BLaER1 treated with 17β-estradiol and CSF1 and Interleukin-3, amounts not matched to agents 10 nM and 100 nM (cell line): ENCODE results near the gene SMCO4.

Source experiments
- H3K27ac ChIP-seq, 11 experiments: shearing (Covaris generic); formaldehyde crosslinking; 2 replicates each; pipeline ENCODE4 v1.8.1; 2022
- H3K27me3 ChIP-seq, 11 experiments: shearing (Covaris generic); formaldehyde crosslinking; 2 replicates each; pipeline ENCODE4 v1.8.1; 2022
- H3K36me3 ChIP-seq, 11 experiments: shearing (Covaris generic); formaldehyde crosslinking; 2 replicates each; pipeline ENCODE4 v1.8.1; 2022
- H3K4me1 ChIP-seq, 10 experiments: shearing (Covaris generic); formaldehyde crosslinking; 2 replicates each; pipeline ENCODE4 v1.8.1; 2022
- H3K4me2 ChIP-seq, 11 experiments: shearing (Covaris generic); formaldehyde crosslinking; 2 replicates each; pipeline ENCODE4 v1.8.1; 2022
- H3K4me3 ChIP-seq, 10 experiments: shearing (Covaris generic); formaldehyde crosslinking; 2 replicates each; pipeline ENCODE4 v1.8.1; 2022
- H3K9ac ChIP-seq, 11 experiments: shearing (Covaris generic); formaldehyde crosslinking; 2 replicates each; pipeline ENCODE4 v1.8.1; 2022
- H3K9me3 ChIP-seq, 11 experiments: shearing (Covaris generic); formaldehyde crosslinking; replicated peaks in 1 of 11; 2 replicates each; pipeline ENCODE4 v1.8.1; 2022
- H4K20me1 ChIP-seq, 11 experiments: shearing (Covaris generic); formaldehyde crosslinking; 2 replicates each; pipeline ENCODE4 v1.8.1; 2022
- Cebpa-rat ChIP-seq, 11 experiments: shearing (Covaris generic); IDR thresholded peaks; 2 replicates each; pipeline ENCODE4 v1.8.1; 2022

SMCO4 gene

DNA sequence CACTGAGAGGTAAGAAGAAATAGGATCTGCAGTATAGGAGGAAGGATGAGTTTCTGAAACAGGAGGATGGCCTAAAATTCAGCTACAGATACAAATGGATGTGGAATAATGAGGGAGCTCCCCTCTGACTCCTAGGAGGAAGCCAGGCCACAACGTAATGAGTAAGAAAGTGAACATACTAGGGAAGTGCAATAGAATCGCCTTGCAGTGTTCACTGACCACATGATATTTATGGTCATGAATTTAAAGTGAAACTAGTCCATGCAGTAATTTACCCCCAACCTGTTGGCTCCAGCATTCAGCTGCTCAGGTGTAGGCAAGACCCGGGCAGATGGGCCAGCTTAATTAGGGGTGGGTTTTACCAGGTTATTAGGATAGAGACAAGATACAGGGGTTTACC lies 110.9 kb downstream of the SMCO4 start:
- no peak overlapping the region for H3K9ac ChIP-seq
- no peak for TF ChIP-seq Cebpa-rat (IDR thresholded peaks at IDR 0.05)
- H3K27ac ChIP-seq = no peak overlapping the region
- H3K27me3 ChIP-seq = no peaks in the 10 kb centered on the region
- H3K9me3 ChIP-seq = no peaks in the 10 kb centered on the region
- H3K4me2 ChIP-seq = no peak overlapping the region
- no peak overlapping the region for H3K4me3 ChIP-seq
- no peaks in the 10 kb centered on the region for H3K36me3 ChIP-seq
- H4K20me1 ChIP-seq = no peaks in the 10 kb centered on the region
- no peaks in the 10 kb centered on the region for H3K4me1 ChIP-seq
